ENCODE measurements around the gene ST14. TPM values are rescaled to one million over a fixed set of nuclear protein-coding genes. Genes with fewer than 3 reads are reported as not detected.

Gene ST14
- total and polyA plus RNA-seq, 10 of the 15 experiments (the other 5 are each of a cell fraction or from before 2014, with no cell fraction given), result 0.02 to 3.9 (median 0.73) TPM; not detected in 2

DNA sequence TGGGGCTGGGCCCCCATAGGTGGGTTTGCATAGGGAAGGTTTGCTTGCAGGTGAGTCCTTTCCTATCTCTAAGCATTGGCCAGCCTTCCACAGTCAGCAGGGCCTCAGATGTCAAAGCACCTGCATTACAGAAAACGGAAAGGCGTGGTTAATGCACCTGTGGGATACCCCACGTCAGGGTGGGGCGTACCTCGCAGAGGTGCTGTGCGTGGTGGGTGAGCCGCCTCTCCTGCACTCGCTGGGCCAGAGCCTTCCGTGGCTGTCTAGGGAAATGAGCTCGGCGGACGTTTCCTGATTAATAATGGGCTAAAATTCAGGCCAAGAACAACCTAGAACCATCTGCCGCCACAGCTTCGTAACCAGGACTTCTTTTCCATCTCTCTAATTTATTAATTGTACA lies 32.3 kb downstream of the ST14 start (continued):
- no peak for TF ChIP-seq HDGF (IDR thresholded peaks at IDR 0.05)
- TF ChIP-seq CTCF (IDR thresholded peaks at IDR 0.05 in 2 of 3, conservative IDR thresholded peaks at IDR 0.05 in 1 of 3; ENCODE audit: control insufficient read depth in 2 of 3, extremely low read depth in 1 of 3, insufficient read depth in 1 of 3, low read depth in 3 of 3, low read length in 3 of 3), result no peak
- TF ChIP-seq TCF3 (IDR thresholded peaks at IDR 0.05; ENCODE audit: borderline replicate concordance, insufficient read depth, low read depth, low read length), result no peak
- TF ChIP-seq CBX3 (IDR thresholded peaks at IDR 0.05; ENCODE audit: borderline replicate concordance, low read depth), result no peak
- TF ChIP-seq EED (IDR thresholded peaks at IDR 0.05; ENCODE audit: low read depth), result no peak
- TF ChIP-seq, protein P1, sequence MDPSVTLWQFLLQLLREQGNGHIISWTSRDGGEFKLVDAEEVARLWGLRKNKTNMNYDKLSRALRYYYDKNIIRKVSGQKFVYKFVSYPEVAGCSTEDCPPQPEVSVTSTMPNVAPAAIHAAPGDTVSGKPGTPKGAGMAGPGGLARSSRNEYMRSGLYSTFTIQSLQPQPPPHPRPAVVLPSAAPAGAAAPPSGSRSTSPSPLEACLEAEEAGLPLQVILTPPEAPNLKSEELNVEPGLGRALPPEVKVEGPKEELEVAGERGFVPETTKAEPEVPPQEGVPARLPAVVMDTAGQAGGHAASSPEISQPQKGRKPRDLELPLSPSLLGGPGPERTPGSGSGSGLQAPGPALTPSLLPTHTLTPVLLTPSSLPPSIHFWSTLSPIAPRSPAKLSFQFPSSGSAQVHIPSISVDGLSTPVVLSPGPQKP (IDR thresholded peaks at IDR 0.05; ENCODE audit: low read depth, low read length), result no peak
- no peak for TF ChIP-seq HCFC1 (IDR thresholded peaks at IDR 0.05; ENCODE audit: low read length)

DNA sequence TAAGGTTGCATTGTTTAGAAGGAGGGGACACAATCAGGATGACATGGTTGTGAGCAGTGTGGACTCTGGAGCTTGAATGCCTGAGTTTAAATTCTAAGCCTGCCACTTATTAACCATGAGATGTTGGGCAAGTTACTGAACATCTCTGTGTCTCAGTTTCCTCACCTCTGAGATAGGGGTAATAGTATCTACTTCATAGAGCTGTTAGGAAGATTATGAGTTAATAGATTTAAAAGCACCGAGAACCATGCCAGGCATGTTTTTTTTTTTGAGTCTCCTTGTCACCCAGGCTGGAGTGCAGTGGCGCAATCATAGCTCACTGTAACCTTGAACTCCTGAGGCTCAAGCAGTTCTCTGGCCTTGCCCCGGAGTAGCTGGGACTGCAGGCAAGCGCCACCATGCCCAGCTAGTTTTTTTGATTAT lies 33.3 kb downstream of the ST14 start:
- FAIRE-seq (no peak), ATAC-seq (no peak), DNase-seq (ENCODE audit: low read depth, low spot score) (no peak)
- intact Hi-C loops (cut with micrococcal nuclease; ENCODE audit: unreplicated experiment) (no loop called here), in situ Hi-C loops (cut with MboI) (no loop called here)
- Histone ChIP-seq H3K79me2 (ENCODE audit: control insufficient read depth, insufficient read depth, low read length) (no peaks in the 10 kb centered on the region), H3K9me3 (replicated peaks; ENCODE audit: control insufficient read depth, insufficient read depth, low read length) (no peaks in the 10 kb centered on the region), H4K20me1 (ENCODE audit: control insufficient read depth, insufficient read depth) (no peaks in the 10 kb centered on the region), H2AFZ (ENCODE audit: control insufficient read depth, low read depth, low read length) (no peak overlapping the region), H3K27ac (ENCODE audit: control insufficient read depth, insufficient read depth) (no peak overlapping the region), H3K4me2 (ENCODE audit: control insufficient read depth, insufficient read depth) (no peak overlapping the region), H3K36me3 (ENCODE audit: control insufficient read depth in 2 of 2, insufficient read depth in 2 of 2, low read length in 1 of 2) (no peaks in the 10 kb centered on the region), H3K9ac (ENCODE audit: control insufficient read depth, insufficient read depth, low read length) (no peak overlapping the region), H3K4me1 (ENCODE audit: control insufficient read depth, insufficient read depth, low read length) (no peaks in the 10 kb centered on the region), H3K4me3 (no peak overlapping the region), H3K27me3 (replicated peaks in 1 of 2; ENCODE audit: control insufficient read depth in 2 of 2, insufficient read depth in 2 of 2, low read length in 1 of 2) (no peaks in the 10 kb centered on the region)
- no TSS peak for BruUV-seq (replicated peaks)
- POLR2A ChIA-PET, result interaction anchor here (0.9 kb wide), 1 partner anchor 9 kb away, joined by 3 read pairs; no protein-coding TSS in a partner anchor
- WGBS (ENCODE audit: insufficient coverage, insufficient replicate concordance, low lambda C conversion rate, missing lambda C conversion rate), result 69% methylated on average over 4 of the region's 4 CpGs
- RAD21 ChIA-PET (ENCODE audit: unreplicated experiment), result no interaction called here
- CTCF ChIA-PET, result no interaction called here
- SMC1A ChIA-PET (ENCODE audit: uncharacterized antibody, unreplicated experiment), result no interaction called here
- TF ChIP-seq MTA2 (IDR thresholded peaks at IDR 0.05; ENCODE audit: low read depth), result no peak
- no peak for TF ChIP-seq GABPA (IDR thresholded peaks at IDR 0.05; ENCODE audit: low read depth)
- no peak for TF ChIP-seq YY1 (IDR thresholded peaks at IDR 0.05; ENCODE audit: low read depth, low read length)
- no peak for TF ChIP-seq MYC (IDR thresholded peaks at IDR 0.05; ENCODE audit: insufficient read depth, insufficient read length, insufficient replicate concordance, low read length, severe bottlenecking)
- TF ChIP-seq ATF7 (IDR thresholded peaks at IDR 0.05; ENCODE audit: low read depth), result no peak
- no peak for TF ChIP-seq SPI1 (IDR thresholded peaks at IDR 0.05; ENCODE audit: borderline replicate concordance, insufficient read depth, low read depth, low read length)
- no peak for TF ChIP-seq POU2F2 (IDR thresholded peaks at IDR 0.05; ENCODE audit: borderline replicate concordance, low read depth, low read length)
- TF ChIP-seq, protein P2, sequence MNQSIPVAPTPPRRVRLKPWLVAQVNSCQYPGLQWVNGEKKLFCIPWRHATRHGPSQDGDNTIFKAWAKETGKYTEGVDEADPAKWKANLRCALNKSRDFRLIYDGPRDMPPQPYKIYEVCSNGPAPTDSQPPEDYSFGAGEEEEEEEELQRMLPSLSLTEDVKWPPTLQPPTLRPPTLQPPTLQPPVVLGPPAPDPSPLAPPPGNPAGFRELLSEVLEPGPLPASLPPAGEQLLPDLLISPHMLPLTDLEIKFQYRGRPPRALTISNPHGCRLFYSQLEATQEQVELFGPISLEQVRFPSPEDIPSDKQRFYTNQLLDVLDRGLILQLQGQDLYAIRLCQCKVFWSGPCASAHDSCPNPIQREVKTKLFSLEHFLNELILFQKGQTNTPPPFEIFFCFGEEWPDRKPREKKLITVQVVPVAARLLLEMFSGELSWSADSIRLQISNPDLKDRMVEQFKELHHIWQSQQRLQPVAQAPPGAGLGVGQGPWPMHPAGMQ (IDR thresholded peaks at IDR 0.05; ENCODE audit: borderline replicate concordance), result no peak
- TF ChIP-seq, protein P3, sequence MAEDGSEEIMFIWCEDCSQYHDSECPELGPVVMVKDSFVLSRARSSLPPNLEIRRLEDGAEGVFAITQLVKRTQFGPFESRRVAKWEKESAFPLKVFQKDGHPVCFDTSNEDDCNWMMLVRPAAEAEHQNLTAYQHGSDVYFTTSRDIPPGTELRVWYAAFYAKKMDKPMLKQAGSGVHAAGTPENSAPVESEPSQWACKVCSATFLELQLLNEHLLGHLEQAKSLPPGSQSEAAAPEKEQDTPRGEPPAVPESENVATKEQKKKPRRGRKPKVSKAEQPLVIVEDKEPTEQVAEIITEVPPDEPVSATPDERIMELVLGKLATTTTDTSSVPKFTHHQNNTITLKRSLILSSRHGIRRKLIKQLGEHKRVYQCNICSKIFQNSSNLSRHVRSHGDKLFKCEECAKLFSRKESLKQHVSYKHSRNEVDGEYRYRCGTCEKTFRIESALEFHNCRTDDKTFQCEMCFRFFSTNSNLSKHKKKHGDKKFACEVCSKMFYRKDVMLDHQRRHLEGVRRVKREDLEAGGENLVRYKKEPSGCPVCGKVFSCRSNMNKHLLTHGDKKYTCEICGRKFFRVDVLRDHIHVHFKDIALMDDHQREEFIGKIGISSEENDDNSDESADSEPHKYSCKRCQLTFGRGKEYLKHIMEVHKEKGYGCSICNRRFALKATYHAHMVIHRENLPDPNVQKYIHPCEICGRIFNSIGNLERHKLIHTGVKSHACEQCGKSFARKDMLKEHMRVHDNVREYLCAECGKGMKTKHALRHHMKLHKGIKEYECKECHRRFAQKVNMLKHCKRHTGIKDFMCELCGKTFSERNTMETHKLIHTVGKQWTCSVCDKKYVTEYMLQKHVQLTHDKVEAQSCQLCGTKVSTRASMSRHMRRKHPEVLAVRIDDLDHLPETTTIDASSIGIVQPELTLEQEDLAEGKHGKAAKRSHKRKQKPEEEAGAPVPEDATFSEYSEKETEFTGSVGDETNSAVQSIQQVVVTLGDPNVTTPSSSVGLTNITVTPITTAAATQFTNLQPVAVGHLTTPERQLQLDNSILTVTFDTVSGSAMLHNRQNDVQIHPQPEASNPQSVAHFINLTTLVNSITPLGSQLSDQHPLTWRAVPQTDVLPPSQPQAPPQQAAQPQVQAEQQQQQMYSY (CRISPR knock-in tag; IDR thresholded peaks at IDR 0.05), result no peak

Measured in GM12878 (cell line).